Adrenal gland (tissue), 5 donors: Measurements from ENCODE around the gene EGLN1.

Experiments
- POLR2A ChIP-seq, 2 donors: fragments of 450-650 bp; IDR thresholded peaks; one replicate each; pipeline ENCODE4 v1.6.1; 2017; ENCODE audit warnings: antibody characterized with exemption in 2 of 2, mild to moderate bottlenecking in 2 of 2, moderate library complexity in 1 of 2
- TF ChIP-seq, protein P1 (sequence below), 6 experiments: fragments of 450-650 bp in 4 of 6; fragments of 200-600 bp in 2 of 6; sonication (generic) in 1 of 6; IDR thresholded peaks; 1 replicate in 5 of 6; 2 replicates in 1 of 6; pipeline versions ENCODE4 v1.5.1 to v1.8.0; 2016 to 2021; ENCODE audit warnings: antibody characterized with exemption in 6 of 6, mild to moderate bottlenecking in 2 of 6, moderate library complexity in 1 of 6
- donor health status: DM: no; HTN: no; CAD: no.

DNA sequence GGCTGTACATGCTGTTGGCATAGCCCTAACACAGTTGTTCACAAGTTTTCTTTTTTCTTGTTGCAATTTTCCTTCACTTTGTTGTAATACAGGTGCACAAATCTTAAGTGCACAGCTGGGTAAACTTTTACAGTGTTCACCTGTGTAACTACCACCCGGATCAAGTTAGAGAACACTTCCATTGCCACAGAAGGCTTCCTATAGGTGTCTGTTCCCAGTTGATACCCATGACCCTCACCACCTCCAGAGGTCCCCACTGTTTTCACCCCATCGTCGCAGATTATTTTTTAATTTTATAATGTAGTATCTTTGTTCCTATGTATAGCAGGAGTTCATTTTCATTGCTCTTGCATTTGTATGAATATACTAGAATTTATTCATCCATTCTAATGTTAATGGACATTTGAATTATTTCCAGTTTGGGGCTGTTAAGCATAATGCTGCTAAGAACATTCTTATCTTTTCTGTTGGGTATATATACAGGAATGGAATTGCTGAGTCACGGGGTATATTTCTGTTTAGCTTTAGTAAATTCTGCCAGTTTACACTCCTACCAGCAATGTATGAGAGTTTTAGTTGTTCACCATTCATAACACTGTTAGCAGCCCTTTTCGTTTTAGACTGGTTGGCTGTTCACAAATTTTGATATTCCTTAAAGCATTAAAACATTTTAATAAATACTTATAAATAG is 67.6 kb downstream of the EGLN1 start:
- TF ChIP-seq, protein P1, sequence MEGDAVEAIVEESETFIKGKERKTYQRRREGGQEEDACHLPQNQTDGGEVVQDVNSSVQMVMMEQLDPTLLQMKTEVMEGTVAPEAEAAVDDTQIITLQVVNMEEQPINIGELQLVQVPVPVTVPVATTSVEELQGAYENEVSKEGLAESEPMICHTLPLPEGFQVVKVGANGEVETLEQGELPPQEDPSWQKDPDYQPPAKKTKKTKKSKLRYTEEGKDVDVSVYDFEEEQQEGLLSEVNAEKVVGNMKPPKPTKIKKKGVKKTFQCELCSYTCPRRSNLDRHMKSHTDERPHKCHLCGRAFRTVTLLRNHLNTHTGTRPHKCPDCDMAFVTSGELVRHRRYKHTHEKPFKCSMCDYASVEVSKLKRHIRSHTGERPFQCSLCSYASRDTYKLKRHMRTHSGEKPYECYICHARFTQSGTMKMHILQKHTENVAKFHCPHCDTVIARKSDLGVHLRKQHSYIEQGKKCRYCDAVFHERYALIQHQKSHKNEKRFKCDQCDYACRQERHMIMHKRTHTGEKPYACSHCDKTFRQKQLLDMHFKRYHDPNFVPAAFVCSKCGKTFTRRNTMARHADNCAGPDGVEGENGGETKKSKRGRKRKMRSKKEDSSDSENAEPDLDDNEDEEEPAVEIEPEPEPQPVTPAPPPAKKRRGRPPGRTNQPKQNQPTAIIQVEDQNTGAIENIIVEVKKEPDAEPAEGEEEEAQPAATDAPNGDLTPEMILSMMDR (IDR thresholded peaks at IDR 0.05) = no peak
- TF ChIP-seq POLR2A (IDR thresholded peaks at IDR 0.05) = no peak
